ENCODE results near the gene F2RL3.
"Not testable (repeated sequence)": the region's sequence is repeated elsewhere in the genome, so short reads cannot be mapped to it uniquely, and the experiment has no call there.

Gene F2RL3

GRCh38 chr19:16927883-16928282 lies 39.1 kb downstream of the F2RL3 start:
- no peak for DNase-seq

GRCh38 chr19:16928351-16928750 lies 39.6 kb downstream of the F2RL3 start:
- no peak for DNase-seq

GRCh38 chr19:16928916-16929315 lies 40.1 kb downstream of the F2RL3 start:
- no peak for DNase-seq

- no peak for DNase-seq
Measured at GRCh38 chr19:16930753-16931152, 42.0 kb downstream of the F2RL3 start.

GRCh38 chr19:16931306-16931705 lies 42.5 kb downstream of the F2RL3 start:
- no peak for DNase-seq

- no peak for DNase-seq
Measured at GRCh38 chr19:16934489-16934888, 45.7 kb downstream of the F2RL3 start.

GRCh38 chr19:16936901-16937300 lies 48.1 kb downstream of the F2RL3 start:
- no peak for DNase-seq

- DNase-seq, result not testable (repeated sequence)
Measured at GRCh38 chr19:16937796-16938195, 49.0 kb downstream of the F2RL3 start.

- no peak for DNase-seq
Measured at GRCh38 chr19:16938211-16938610, 49.4 kb downstream of the F2RL3 start.

GRCh38 chr19:16940063-16940462 lies 51.3 kb downstream of the F2RL3 start:
- DNase-seq, result not testable (repeated sequence)

GRCh38 chr19:16940626-16941025 lies 51.8 kb downstream of the F2RL3 start:
- DNase-seq, result no peak

Measured in left hindlimb (tissue), 1 donor.